HG03196 (cell line): ENCODE data around the gene ASCC3.

Experiments
- ATAC-seq: cut with Tn5 transposase; IDR thresholded peaks from one replicate; pipeline ENCODE4 v1.9.1; 2021; ENCODE audit not compliant: unreplicated experiment

ASCC3 gene

DNA sequence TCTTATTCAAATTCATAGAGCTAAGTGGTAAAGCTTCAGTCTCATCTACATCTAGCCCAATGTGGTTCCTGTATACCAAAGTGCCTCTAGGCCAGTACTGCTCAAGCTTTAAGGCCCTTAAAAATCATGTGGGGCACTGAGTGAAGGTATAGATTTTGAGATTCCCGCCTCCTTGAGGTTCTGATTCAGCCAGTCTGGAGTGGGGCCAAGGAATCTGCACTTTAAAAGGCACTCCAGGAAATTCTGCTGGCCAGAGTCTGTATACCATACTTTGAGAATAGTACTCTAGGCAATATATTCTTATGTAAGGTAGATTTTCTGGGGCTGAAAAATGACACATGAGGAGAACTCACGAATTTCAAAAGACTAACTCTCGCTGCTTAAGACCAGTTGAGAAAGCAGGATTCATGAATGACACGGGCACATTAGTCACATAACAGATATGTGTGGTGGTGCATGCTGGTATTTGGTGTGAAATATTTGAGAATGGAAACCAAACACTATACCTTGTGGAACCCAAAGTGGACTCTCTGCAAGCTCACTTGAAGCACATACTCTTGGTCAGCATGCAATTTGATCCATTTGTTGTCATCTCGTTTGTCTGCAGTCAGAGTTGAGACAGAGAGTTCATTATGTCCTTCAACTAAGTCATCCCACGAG, 368.8 kb downstream of the ASCC3 start:
- ATAC-seq = no peak

- ATAC-seq = no peak
Observed at GRCh38 chr6:100509101-100509500, 372.0 kb downstream of the ASCC3 start.

GRCh38 chr6:100506651-100507050, 374.5 kb downstream of the ASCC3 start:
- no peak for ATAC-seq

GRCh38 chr6:100504786-100505737, 376.1 kb downstream of the ASCC3 start:
- ATAC-seq = no peak

DNA sequence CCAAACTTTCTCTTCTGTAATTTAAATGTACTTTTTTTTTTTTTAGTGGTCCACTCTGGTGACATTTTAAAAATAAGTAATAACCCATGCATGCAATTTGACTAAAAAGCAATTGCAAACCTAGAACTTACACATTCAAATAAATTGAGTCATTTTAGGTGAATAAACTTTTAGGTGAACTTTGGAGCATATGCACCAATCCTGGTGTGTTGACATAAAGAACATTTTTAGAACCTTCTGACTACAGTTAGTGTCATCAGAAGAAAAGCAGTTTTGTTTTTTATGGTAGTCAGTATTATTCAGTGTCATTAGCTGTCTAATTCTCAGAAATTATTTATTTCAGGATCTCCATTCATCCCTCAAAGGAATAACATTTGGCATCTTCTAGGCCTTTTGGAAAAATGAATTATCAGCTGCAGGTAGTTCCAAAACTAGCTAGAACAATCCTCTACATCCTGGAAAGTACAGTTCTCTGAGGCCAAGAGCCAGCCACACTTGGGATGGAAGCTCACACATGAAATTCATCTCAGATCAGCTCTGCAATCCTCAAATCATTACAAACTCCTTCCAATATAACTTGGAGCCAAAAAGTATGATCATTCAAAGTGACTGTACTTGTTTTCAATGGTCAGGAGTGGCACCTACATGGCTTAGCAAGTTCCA, 378.0 kb downstream of the ASCC3 start:
- no peak for ATAC-seq

DNA sequence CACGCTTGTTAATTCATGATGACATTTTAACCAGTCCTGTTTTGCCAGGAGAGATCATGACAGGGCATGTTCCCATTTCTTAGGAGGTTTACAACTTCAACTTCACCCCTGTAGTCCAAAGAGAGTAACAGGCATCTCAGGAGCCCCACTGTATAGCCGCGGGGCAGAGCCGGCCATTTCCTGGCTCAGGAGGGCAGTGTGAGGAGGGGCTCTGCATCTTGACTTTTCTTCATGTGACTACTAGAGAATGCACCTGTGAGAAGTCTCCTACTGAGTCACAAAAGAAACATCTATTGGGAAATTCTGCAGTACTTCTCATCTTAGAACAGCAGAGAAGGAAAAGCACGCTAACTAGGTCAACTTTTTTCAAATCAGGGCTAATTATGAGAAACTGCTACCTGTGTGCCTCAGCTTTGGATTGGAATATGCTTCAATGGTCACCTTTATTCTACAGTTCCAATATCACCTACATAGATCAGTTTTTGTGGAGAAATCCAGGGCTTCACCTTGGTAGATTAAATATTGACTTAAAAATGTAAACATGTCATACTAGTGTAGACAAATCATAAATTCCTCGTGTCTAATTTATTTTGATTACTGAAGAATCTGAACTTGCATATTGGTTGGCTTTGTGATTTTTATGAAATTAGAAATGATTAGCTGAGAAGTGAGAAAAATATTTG, 387.8 kb downstream of the ASCC3 start:
- ATAC-seq = no peak

DNA sequence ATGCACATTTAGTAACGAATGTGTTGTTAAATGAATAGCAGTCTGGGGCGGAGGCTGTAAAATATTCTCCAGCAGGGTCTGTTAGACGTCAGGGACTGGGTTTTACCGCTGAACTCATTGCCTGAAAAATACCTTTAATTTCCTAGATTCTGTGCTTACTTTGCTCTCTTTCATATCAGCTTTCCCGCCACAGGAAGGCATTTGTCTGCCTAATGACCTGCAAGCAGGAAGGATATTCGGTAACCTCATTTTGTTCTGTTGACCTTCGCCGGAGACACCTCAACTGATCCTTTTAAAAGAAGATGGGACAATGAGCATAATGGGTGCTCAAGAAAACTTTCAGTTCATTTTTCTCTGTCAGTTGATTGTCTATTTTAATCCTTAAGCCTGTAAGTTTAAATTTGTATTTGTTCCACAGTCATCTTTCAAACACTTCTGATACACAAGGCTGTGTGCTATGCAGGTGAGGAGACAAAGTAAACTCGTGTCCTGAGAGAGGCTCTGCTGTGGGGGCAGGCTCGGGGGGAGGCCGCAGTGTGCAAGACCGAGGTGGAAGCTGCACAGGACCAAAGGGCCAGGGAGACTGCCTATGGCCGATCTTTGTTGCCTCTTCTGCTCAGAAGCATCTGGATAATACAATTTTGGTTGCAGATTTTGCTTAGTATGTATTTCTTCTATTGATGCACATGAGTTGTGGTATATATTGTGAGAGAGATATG, 389.0 kb downstream of the ASCC3 start:
- ATAC-seq = no peak

- ATAC-seq = no peak
Observed at GRCh38 chr6:100490065-100490464, 391.1 kb downstream of the ASCC3 start.

DNA sequence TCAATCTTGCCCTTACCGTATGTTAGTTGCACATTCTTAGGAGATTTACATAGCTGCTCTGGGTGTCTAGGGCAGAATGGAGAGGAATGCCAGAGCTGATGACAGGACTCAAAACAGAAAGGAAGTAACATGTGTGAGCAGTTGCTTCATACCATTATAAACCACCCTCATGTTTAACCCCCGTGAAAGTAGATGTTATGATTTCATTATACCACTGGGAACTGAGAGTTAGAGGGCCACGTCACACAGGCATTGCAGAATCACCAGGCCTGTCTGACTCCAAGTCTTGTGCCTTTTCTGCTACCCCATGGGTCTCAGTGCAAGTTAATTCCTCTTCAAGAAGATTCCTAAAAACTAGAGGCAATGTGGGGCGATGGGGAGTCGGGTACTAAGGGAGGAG, 392.9 kb downstream of the ASCC3 start:
- no peak for ATAC-seq

GRCh38 chr6:100487638-100488037, 393.5 kb downstream of the ASCC3 start:
- no peak for ATAC-seq

GRCh38 chr6:100485268-100485667, 395.9 kb downstream of the ASCC3 start:
- ATAC-seq = no peak

DNA sequence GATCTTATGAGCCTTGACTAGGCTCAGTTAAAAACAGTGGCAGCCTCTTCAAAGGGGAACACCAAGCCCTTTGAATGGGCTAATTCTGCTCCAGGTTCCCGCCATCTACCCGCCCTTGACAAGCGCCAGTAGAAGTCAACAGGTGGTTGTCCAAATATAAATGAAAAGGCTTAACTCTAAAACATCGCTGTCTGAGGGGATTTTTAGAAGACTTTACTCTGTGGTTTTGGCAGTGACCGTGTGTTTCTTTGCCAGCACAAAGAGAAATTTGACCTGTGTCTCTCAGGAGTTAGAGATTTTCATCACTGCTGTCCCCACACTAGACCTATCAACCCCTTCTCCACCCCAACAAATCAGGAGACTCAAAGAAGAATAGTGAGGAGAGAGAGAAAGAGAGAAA, 396.7 kb downstream of the ASCC3 start:
- no peak for ATAC-seq

- no peak for ATAC-seq
Observed at GRCh38 chr6:100482698-100483097, 398.4 kb downstream of the ASCC3 start.

DNA sequence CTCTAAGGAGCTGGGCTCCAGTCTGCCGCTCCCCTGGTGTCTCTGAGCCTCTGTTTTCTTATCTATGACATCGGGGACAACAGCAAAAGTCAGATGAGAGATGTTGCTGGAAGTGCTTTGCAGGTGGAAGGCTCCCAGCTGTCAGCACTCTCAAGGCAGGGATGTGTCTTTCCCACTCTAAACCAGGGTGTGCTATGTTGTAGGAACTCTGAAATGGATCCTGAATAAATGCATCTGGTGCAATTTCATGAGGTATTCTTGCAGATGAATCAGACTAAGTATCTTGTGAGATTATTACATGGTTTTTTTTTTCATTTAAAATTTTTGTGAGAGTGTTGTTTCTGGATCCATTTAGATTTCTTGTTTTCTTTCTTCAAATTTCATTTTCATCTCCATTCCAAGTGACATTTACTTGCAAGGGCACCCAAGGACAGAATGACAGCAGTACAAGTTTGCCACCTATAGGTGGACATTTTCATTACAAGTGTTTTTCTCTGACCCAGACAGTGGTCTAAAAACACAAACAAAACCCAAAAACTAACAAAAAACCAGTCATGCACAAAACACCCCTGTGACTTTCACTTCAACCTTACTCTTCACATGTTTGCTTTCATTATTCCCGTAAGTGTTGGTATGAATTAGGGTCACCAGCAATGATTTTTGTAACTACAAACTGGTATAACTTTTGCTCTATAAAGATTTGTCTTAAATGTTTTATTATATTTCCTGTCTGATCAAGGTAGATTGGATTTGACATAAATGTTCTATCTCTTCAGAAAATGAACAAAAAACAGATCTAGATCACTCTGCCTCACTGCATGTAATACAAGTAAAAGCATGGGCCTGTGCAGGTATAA, 401.7 kb downstream of the ASCC3 start:
- peak; percentile 44 for ATAC-seq

DNA sequence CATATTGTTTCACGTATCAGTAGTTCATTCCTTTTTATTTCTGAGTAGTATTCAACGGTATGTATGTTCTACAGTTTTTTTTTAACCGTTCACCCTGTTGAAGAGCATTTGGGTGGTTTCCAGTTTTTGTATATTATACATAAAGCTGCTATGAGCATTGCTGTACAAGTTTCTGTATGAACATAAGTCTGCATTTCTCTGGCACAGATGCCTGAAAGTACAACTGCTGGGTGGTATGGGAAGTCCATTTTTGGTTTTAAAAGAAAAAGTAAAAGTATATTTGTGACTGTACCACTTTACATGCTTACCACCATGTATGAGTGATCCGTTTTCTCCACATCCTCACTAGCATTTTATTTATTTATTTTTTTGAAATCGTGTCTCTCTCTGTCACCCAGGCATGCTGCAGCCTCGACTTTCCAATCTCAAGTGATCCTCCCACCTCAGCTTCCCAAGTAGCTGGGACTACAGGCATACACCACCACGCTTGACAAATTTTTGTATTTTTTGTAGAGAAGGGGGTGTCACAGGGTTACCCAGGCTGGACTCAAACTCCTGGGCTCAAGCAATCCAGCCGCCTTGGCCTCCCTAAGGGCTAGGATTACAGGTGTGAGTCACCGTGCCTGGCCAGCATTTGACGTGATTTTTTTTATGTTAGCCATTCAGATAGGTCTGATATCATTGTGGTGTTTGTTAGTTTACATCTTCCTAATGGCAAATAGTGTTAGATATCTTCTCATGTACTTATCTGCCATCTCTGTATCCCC, 405.4 kb downstream of the ASCC3 start:
- peak; percentile 65 for ATAC-seq

DNA sequence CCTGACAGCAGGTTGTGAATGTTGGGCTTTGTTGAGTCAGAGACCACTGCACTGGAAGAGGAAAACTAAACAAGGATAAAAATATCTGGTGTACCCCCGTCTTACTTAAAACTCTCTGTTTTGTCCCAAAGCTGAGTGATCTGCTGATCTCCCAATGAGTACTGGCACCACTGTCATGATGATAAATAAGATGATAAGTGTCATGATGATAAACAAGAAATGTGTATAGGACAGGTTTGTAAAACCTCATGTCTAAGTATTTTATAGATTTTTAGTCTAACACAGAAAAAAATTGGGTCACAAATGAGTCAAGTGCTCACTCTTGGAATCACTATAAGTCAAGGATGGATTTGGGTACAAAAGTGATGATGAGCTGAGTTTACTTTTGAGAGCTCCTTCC, 407.9 kb downstream of the ASCC3 start:
- ATAC-seq = no peak

- ATAC-seq = peak; percentile 92
Observed at GRCh38 chr6:100472674-100473073, 408.5 kb downstream of the ASCC3 start.

- ATAC-seq = no peak
Observed at GRCh38 chr6:100470422-100471120, 410.6 kb downstream of the ASCC3 start.
